Measurements from ENCODE around the gene CNGA3.

The CNGA3 gene

DNA sequence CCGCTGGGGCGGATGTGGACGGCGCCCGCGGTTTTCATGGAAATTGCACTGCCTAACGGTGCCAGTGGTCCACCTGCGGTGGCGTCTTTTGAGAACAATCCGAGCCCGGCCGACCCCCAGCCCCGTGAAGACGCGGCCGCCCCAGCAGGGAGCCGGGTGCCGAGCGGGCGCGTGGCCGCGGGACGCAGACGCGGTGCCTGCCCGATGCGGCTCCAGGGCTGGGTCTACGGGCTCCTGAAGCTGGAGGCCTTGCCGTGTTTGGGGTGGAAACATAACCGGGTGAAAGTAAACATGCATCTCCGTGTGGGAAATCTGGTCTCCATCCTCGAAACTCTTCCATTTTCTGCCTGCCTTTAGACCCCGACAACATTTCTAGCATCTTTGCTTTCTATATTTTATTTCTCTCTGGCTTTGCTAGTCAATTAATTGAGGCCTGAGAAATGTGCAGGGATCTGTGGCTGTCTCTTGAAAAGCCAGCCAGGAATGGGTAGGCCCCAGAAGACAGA lies 99.0 kb downstream of the CNGA3 start:
- DNase-seq: no peak

DNA sequence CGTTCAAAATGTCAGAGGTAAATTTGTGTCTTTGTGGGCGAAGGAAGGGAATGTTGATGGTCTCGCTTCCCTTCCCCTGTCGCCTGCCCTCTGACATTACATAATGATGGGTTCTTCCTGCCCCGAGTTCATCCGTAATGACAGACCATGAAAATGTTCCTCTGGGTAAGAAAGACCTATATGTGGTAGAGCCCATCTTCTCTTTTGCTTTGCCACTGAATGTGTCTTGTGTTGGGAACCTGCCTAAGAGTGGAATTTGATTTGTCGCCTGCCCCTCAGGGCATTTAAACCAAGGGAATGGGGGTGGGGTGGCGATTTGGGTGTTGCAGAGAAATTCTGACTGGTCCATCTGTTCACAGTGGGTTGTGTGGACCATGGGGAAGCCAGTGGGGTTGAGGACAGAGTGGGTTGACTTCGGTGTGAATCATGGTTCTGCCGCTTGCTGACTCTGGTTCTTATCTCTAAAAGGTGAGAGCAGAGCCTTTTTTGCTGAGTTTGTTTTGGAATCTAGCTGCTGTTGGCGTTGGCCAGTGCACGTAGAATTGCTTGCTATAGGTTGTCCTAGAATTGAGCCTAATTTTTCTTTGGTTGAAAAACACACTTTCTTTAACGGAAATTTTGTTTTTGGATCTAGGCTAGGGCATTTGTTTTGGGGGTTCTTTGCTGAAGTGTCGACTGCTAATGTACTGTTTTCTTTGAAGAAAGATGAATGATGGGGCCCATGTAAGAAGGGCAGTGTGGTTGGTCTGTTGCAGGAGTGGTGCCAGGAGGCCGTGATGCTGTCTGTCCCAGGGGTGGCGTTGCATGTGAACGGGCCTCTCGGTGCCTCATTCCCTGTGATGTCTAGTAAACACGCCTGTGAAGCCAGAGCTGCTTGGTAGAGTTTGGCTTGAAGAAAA lies 99.7 kb downstream of the CNGA3 start:
- no peak for DNase-seq

DNA sequence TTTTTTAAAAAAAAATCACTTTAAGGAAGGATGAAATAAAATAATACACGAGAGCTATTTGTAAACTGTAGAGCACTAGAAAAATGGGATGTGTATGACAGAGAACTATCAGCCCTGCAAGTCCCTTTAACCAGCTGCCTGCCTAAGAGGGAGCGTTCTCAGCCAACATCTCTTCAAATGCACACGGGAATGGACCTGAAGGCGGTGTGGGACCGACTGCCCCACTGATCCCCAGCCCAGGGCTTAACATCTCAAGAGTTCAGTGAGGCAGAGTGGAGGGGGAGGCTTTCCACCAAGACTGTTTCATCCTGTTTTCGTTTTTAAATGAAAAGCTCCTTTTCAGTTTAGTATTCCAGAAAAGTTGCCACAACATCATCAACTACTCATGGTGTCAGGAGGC lies 100.6 kb downstream of the CNGA3 start:
- DNase-seq: no peak
